ENCODE data around the gene ZNF74. TPM values are rescaled to one million over a fixed set of nuclear protein-coding genes. Genes with fewer than 3 reads are reported as not detected.
A peak's percentile ranks its signal among the peaks of the same experiment; 100 is the strongest.
"Not testable (repeated sequence)": the region's sequence is repeated elsewhere in the genome, so short reads cannot be mapped to it uniquely, and the experiment has no call there.

ZNF74 gene
- total RNA-seq, 1 donor from 2014 or later, result 54.2 TPM

GRCh38 chr22:20361752-20362229 lies 32.2 kb upstream of the ZNF74 start:
- H3K9me3 Mint-ChIP-seq; H3K27me3 Mint-ChIP-seq (ENCODE audit: low read depth); H3K27ac Mint-ChIP-seq (ENCODE audit: unreplicated experiment); H3K36me3 Mint-ChIP-seq (ENCODE audit: low read depth); DNase-seq (ENCODE audit: low read depth, low spot score); H3K4me1 Mint-ChIP-seq: not testable (repeated sequence)
- peak overlapping the region; percentile 17 for H3K4me3 Mint-ChIP-seq

- DNase-seq (ENCODE audit: low read depth, low spot score), result not testable (repeated sequence)
Observed at GRCh38 chr22:20362403-20362802, 31.5 kb upstream of the ZNF74 start.

DNA sequence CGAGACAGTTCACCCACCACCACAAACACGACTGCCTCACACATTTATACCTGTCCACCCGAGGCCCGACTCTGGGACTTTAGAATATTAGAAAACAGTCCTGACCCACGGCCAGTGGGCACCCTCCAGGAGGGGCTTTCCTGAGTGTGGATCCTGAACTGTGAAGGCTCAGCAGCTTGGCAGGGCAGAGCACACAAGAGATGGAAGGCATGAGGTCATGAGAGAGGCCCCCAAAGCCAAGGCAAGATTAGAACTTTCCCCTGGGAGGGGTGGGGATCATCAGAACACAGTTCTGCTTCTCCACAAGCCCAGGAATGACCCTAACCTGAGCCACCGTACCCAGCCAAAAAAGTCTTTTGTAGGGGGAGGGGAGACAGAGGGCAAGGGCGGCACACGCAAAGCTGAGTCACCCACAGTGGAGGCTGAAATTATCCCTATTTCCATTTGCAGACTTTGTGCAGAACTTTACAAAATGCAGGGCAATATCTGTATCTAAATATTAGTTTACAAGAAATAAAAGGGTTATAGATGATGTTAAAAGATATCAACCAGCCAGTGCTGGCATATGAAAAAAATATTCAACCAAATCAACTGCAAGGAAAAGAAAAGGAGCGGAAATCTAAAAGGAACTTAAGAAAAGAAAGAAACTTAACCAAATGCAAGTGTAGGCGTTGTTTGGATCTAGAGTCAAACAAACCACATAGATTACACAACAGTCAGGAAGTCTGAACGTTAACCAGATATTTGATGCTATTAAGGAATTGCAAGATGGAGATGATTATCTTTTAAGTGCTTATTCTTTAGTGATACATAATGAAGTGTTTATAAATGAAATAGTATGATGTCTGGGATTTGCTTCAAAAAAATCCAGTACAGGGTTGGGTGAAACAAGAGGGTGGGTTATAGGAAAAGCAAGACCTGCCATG lies 29.4 kb upstream of the ZNF74 start:
- not testable (repeated sequence) for DNase-seq (ENCODE audit: low read depth, low spot score); H3K36me3 Mint-ChIP-seq (ENCODE audit: low read depth); H3K4me3 Mint-ChIP-seq; H3K4me1 Mint-ChIP-seq; H3K27ac Mint-ChIP-seq (ENCODE audit: unreplicated experiment); H3K27me3 Mint-ChIP-seq (ENCODE audit: low read depth); H3K9me3 Mint-ChIP-seq

More at GRCh38 chr22:20362403-20362802, 31.5 kb upstream of the ZNF74 start:
- H3K36me3 Mint-ChIP-seq (ENCODE audit: low read depth); H3K4me1 Mint-ChIP-seq; H3K27me3 Mint-ChIP-seq (ENCODE audit: low read depth); H3K9me3 Mint-ChIP-seq; H3K27ac Mint-ChIP-seq (ENCODE audit: unreplicated experiment): not testable (repeated sequence)
- H3K4me3 Mint-ChIP-seq, result peak overlapping the region; percentile 17

GRCh38 chr22:20366841-20367240 lies 27.1 kb upstream of the ZNF74 start:
- H3K9me3 Mint-ChIP-seq; H3K27me3 Mint-ChIP-seq (ENCODE audit: low read depth); DNase-seq (ENCODE audit: low read depth, low spot score); H3K36me3 Mint-ChIP-seq (ENCODE audit: low read depth); H3K4me3 Mint-ChIP-seq; H3K27ac Mint-ChIP-seq (ENCODE audit: unreplicated experiment); H3K4me1 Mint-ChIP-seq: not testable (repeated sequence)

GRCh38 chr22:20368875-20369274 lies 25.1 kb upstream of the ZNF74 start:
- H3K27me3 Mint-ChIP-seq (ENCODE audit: low read depth); H3K4me1 Mint-ChIP-seq; H3K27ac Mint-ChIP-seq (ENCODE audit: unreplicated experiment); DNase-seq (ENCODE audit: low read depth, low spot score); H3K4me3 Mint-ChIP-seq; H3K36me3 Mint-ChIP-seq (ENCODE audit: low read depth); H3K9me3 Mint-ChIP-seq: not testable (repeated sequence)

DNA sequence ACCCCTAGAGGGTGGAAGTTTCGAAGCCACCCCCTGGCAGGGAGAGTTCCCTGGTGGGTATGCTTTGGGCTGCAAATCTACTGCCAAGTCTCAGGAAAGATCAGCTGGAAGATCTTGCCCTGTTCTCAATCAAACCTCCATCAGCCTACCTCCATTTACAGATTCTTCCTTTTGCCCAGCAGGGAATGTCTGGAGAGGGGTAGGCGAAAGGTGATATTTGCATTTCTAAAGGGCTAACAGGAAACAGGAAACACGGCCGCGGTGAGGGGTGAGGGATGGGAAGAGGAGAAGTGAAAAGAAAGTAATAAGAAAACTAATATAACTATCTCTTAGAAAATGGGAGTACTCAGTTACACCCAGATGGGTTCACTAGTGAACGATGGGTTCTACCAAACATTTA lies 22.3 kb upstream of the ZNF74 start:
- H3K36me3 Mint-ChIP-seq (ENCODE audit: low read depth); DNase-seq (ENCODE audit: low read depth, low spot score); H3K4me3 Mint-ChIP-seq; H3K27me3 Mint-ChIP-seq (ENCODE audit: low read depth); H3K9me3 Mint-ChIP-seq; H3K27ac Mint-ChIP-seq (ENCODE audit: unreplicated experiment): not testable (repeated sequence)
- peaks cover 13% of the 10 kb centered on the region for H3K4me1 Mint-ChIP-seq

- DNase-seq (ENCODE audit: low read depth, low spot score); H3K4me3 Mint-ChIP-seq; H3K9me3 Mint-ChIP-seq; H3K36me3 Mint-ChIP-seq (ENCODE audit: low read depth); H3K27me3 Mint-ChIP-seq (ENCODE audit: low read depth); H3K27ac Mint-ChIP-seq (ENCODE audit: unreplicated experiment): not testable (repeated sequence)
- peaks cover 13% of the 10 kb centered on the region for H3K4me1 Mint-ChIP-seq
Observed at GRCh38 chr22:20372406-20372854, 21.5 kb upstream of the ZNF74 start.

- H3K4me3 Mint-ChIP-seq; H3K36me3 Mint-ChIP-seq (ENCODE audit: low read depth); H3K9me3 Mint-ChIP-seq; H3K27ac Mint-ChIP-seq (ENCODE audit: unreplicated experiment); H3K27me3 Mint-ChIP-seq (ENCODE audit: low read depth); DNase-seq (ENCODE audit: low read depth, low spot score): not testable (repeated sequence)
- H3K4me1 Mint-ChIP-seq, result peaks cover 13% of the 10 kb centered on the region
Observed at GRCh38 chr22:20373195-20373706, 20.7 kb upstream of the ZNF74 start.

DNA sequence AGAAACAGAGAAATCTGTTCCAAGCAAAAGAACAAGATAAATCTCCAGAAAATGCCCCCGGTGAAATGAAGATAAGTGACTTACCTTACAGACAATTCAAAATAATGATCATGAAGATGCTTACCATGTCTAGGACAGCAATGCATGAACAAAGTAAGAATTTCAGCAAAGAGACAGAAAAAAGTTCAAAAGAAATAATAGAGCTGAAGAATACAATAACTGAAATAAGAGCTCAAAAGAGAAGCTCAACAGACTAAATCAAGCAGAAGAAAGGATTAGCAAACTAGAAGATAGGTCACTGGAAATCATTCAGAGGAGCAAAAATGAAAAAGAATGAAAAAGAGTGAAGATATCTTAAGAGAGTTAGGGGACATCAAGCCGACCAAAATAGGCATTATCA lies 19.8 kb upstream of the ZNF74 start:
- DNase-seq (ENCODE audit: low read depth, low spot score); H3K27ac Mint-ChIP-seq (ENCODE audit: unreplicated experiment); H3K4me3 Mint-ChIP-seq; H3K9me3 Mint-ChIP-seq; H3K36me3 Mint-ChIP-seq (ENCODE audit: low read depth); H3K27me3 Mint-ChIP-seq (ENCODE audit: low read depth): not testable (repeated sequence)
- peaks cover 13% of the 10 kb centered on the region for H3K4me1 Mint-ChIP-seq

- not testable (repeated sequence) for H3K36me3 Mint-ChIP-seq (ENCODE audit: low read depth); H3K9me3 Mint-ChIP-seq; H3K4me3 Mint-ChIP-seq; H3K27me3 Mint-ChIP-seq (ENCODE audit: low read depth); DNase-seq (ENCODE audit: low read depth, low spot score); H3K27ac Mint-ChIP-seq (ENCODE audit: unreplicated experiment); H3K4me1 Mint-ChIP-seq
Observed at GRCh38 chr22:20376281-20376680, 17.7 kb upstream of the ZNF74 start.

DNA sequence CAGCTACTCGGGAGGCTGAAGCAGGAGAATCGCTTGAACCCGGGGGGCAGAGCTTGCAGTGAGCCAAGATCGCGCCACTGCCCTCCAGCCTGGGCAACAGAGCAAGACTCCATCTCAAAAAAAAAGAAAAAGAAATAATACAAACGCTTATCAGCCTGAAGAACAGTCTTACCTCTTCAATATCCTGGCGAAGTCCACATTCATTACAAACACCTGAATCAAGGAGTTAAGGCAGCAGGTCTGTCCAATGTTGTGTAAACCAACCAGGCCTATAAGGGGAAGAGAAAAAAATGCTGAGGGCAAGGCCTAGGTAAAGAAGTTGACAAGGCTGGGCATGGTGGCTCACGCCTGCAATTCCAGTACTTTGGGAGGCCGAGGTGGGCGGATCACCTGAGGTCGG lies 17.0 kb upstream of the ZNF74 start:
- H3K9me3 Mint-ChIP-seq; H3K4me1 Mint-ChIP-seq; H3K36me3 Mint-ChIP-seq (ENCODE audit: low read depth); H3K27me3 Mint-ChIP-seq (ENCODE audit: low read depth); DNase-seq (ENCODE audit: low read depth, low spot score); H3K4me3 Mint-ChIP-seq; H3K27ac Mint-ChIP-seq (ENCODE audit: unreplicated experiment): not testable (repeated sequence)
